ENCODE data around the gene NCOA7.

NCOA7 gene

DNA sequence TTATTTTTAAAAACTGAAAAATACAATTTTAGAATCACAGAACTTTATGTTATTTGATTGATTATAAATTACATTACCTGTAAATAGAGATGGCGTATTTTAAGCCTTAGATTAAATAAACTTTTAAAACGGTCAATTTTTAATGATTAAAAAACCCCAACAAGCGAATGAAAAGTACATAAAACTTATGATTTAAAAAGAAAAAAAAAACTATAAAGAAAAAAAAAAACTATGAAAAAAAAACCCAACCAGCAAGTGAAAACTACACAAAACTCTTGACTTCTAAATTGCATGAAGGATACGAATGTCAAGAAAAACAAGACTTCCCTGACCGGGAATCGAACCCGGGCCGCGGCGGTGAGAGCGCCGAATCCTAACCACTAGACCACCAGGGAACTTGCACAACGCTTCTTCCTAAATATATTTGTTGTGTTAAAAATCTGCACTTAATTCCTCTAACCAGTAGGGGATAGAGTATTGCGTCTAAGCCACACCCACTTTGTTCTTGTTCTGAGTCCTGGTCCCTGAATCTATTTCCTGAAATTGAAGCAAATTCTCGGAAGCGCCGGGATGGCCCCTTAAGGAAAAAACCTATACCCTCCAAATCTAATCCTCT is 10.7 kb upstream of the NCOA7 start:
- Histone ChIP-seq H3K79me2 (ENCODE audit: insufficient read depth, low read depth) (no peaks in the 10 kb centered on the region), H2AFZ (ENCODE audit: low read depth) (peak overlapping the region; percentile 93), H3K36me3 (ENCODE audit: insufficient read depth) (no peaks in the 10 kb centered on the region), H3K9ac (peak overlapping the region; percentile 97), H3K4me3 (IDR thresholded peaks at IDR 0.05; ENCODE audit: insufficient read depth, low read depth, low read length) (no peak overlapping the region), H3K4me1 (ENCODE audit: low read depth, poor library complexity, severe bottlenecking) (peaks cover 7% of the 10 kb centered on the region), H4K20me1 (ENCODE audit: insufficient read depth) (no peaks in the 10 kb centered on the region), H3K27ac (peak overlapping the region; percentile 98), H3K27me3 (ENCODE audit: insufficient read depth, low read depth) (no peaks in the 10 kb centered on the region), H3K4me2 (peak overlapping the region; percentile 91)
- TF ChIP-seq, protein P1, sequence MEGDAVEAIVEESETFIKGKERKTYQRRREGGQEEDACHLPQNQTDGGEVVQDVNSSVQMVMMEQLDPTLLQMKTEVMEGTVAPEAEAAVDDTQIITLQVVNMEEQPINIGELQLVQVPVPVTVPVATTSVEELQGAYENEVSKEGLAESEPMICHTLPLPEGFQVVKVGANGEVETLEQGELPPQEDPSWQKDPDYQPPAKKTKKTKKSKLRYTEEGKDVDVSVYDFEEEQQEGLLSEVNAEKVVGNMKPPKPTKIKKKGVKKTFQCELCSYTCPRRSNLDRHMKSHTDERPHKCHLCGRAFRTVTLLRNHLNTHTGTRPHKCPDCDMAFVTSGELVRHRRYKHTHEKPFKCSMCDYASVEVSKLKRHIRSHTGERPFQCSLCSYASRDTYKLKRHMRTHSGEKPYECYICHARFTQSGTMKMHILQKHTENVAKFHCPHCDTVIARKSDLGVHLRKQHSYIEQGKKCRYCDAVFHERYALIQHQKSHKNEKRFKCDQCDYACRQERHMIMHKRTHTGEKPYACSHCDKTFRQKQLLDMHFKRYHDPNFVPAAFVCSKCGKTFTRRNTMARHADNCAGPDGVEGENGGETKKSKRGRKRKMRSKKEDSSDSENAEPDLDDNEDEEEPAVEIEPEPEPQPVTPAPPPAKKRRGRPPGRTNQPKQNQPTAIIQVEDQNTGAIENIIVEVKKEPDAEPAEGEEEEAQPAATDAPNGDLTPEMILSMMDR (conservative IDR thresholded peaks at IDR 0.05; ENCODE audit: low read depth, low read length): no peak

DNA sequence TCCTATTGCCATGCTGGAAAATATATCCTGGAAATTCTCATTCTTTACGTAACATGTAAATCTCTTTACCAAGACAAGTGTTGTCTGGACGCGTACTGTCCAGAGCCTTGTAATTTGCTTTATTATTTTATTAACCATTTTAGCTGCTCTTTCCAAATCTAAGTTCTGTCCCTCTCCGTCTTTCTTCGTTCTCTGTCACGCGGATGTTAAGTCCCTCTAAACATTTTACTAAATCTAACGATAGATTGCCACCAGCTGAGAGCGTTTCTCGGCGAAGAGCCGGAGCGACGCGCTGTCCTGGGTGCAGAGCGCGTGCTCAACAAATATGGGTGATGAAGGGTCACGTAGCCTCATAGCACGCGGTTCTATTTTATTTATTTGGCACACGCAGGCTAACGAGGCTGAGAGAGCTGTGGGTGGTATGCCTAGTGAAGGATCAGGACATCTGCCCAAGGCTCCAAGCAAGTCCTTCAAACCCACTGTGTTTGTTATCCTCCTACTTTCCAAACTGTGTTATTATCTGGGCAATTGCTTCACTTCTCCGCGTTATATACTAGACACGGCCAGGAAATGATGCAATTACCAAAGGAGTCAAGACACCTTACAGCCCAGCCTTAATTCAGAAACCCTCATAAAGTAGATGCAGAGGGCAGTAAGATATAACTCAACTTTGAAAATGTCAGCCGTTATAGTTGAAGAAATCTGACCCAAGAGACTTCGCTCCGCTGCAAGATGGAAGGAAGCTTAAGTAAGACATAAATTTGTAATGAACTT is 10.0 kb upstream of the NCOA7 start:
- Histone ChIP-seq H3K79me2 (ENCODE audit: insufficient read depth, low read depth) (no peaks in the 10 kb centered on the region), H3K4me2 (peak overlapping the region; percentile 91), H3K27me3 (ENCODE audit: insufficient read depth, low read depth) (no peaks in the 10 kb centered on the region), H2AFZ (ENCODE audit: low read depth) (peak overlapping the region; percentile 93), H4K20me1 (ENCODE audit: insufficient read depth) (no peaks in the 10 kb centered on the region), H3K36me3 (ENCODE audit: insufficient read depth) (no peaks in the 10 kb centered on the region), H3K4me1 (ENCODE audit: low read depth, poor library complexity, severe bottlenecking) (peaks cover 7% of the 10 kb centered on the region), H3K27ac (peak overlapping the region; percentile 98), H3K4me3 (IDR thresholded peaks at IDR 0.05; ENCODE audit: insufficient read depth, low read depth, low read length) (no peak overlapping the region), H3K9ac (peak overlapping the region; percentile 97)
- TF ChIP-seq, protein P1 (conservative IDR thresholded peaks at IDR 0.05; ENCODE audit: low read depth, low read length): no peak

DNA sequence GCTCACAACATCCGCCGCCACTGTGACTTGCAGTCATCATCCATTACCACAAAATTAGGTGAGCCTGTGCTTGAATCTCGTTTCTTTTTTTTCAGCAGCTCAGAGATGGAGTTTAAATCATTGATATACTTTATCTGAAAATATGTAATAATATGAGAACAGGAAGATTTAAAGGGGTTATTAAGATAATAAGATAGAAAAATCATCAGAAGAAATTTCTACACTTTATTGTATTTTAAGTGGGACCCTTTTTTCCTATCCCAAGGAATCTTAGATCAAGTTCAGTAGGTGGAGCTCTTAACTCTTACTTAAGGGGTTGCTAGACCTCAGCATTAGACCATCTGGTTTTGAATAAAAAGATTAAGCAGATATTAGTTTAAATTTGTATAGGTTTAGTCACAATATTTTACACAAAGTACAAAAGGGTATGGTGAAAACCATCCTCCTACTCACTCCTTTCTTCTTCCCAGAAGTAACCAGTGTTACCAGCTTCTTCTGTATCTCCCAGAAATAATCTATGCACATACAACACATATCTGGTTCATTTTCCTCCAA is 9.4 kb upstream of the NCOA7 start:
- Histone ChIP-seq H2AFZ (ENCODE audit: low read depth) (peak overlapping the region; percentile 93), H3K27ac (peak overlapping the region; percentile 98), H3K9ac (peak overlapping the region; percentile 97), H3K4me3 (IDR thresholded peaks at IDR 0.05; ENCODE audit: insufficient read depth, low read depth, low read length) (no peak overlapping the region), H4K20me1 (ENCODE audit: insufficient read depth) (no peaks in the 10 kb centered on the region), H3K4me2 (peak overlapping the region; percentile 91), H3K4me1 (ENCODE audit: low read depth, poor library complexity, severe bottlenecking) (peaks cover 7% of the 10 kb centered on the region), H3K27me3 (ENCODE audit: insufficient read depth, low read depth) (no peaks in the 10 kb centered on the region), H3K36me3 (ENCODE audit: insufficient read depth) (no peaks in the 10 kb centered on the region), H3K79me2 (ENCODE audit: insufficient read depth, low read depth) (no peaks in the 10 kb centered on the region)
- TF ChIP-seq, protein P1 (conservative IDR thresholded peaks at IDR 0.05; ENCODE audit: low read depth, low read length): no peak

DNA sequence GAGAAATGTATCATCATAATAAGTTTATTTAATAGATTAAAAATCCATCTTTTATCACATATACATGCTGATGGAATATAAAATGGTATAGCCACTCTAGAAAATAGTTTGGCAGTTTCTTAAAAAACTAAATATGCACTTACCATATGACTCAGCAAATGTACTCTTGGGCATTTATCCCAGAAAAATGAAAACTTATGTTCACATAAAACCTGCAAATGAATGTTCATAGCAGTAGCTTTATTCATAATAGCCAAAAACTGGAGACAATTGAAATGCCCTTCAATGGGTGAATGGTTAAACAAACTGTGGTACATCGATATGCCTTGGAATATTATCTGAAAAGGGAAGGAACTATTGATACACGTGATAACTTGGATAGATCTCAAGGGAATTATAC is 6.4 kb upstream of the NCOA7 start:
- TF ChIP-seq, protein P1 (conservative IDR thresholded peaks at IDR 0.05; ENCODE audit: low read depth, low read length): no peak
- no peaks in the 10 kb centered on the region for H3K27me3 ChIP-seq (ENCODE audit: insufficient read depth, low read depth)
- peaks cover 11% of the 10 kb centered on the region for H3K4me1 ChIP-seq (ENCODE audit: low read depth, poor library complexity, severe bottlenecking)
- H3K4me2 ChIP-seq: no peak overlapping the region
- H3K79me2 ChIP-seq (ENCODE audit: insufficient read depth, low read depth): no peaks in the 10 kb centered on the region
- no peaks in the 10 kb centered on the region for H4K20me1 ChIP-seq (ENCODE audit: insufficient read depth)
- no peaks in the 10 kb centered on the region for H3K36me3 ChIP-seq (ENCODE audit: insufficient read depth)
- H3K27ac ChIP-seq: no peak overlapping the region
- no peak overlapping the region for H2AFZ ChIP-seq (ENCODE audit: low read depth)
- no peak overlapping the region for H3K4me3 ChIP-seq (IDR thresholded peaks at IDR 0.05; ENCODE audit: insufficient read depth, low read depth, low read length)
- H3K9ac ChIP-seq: no peak overlapping the region
